ENCODE data around the gene PCSK4. TPM values are rescaled to one million over a fixed set of nuclear protein-coding genes. Genes with fewer than 3 reads are reported as not detected.

The PCSK4 gene
- total and polyA plus RNA-seq, 9 of the 15 experiments (the other 6 are each of a cell fraction or from before 2014, with no cell fraction given): 0.01 to 9.1 (median 2.1) TPM; not detected in 1

- TF ChIP-seq, protein P1, sequence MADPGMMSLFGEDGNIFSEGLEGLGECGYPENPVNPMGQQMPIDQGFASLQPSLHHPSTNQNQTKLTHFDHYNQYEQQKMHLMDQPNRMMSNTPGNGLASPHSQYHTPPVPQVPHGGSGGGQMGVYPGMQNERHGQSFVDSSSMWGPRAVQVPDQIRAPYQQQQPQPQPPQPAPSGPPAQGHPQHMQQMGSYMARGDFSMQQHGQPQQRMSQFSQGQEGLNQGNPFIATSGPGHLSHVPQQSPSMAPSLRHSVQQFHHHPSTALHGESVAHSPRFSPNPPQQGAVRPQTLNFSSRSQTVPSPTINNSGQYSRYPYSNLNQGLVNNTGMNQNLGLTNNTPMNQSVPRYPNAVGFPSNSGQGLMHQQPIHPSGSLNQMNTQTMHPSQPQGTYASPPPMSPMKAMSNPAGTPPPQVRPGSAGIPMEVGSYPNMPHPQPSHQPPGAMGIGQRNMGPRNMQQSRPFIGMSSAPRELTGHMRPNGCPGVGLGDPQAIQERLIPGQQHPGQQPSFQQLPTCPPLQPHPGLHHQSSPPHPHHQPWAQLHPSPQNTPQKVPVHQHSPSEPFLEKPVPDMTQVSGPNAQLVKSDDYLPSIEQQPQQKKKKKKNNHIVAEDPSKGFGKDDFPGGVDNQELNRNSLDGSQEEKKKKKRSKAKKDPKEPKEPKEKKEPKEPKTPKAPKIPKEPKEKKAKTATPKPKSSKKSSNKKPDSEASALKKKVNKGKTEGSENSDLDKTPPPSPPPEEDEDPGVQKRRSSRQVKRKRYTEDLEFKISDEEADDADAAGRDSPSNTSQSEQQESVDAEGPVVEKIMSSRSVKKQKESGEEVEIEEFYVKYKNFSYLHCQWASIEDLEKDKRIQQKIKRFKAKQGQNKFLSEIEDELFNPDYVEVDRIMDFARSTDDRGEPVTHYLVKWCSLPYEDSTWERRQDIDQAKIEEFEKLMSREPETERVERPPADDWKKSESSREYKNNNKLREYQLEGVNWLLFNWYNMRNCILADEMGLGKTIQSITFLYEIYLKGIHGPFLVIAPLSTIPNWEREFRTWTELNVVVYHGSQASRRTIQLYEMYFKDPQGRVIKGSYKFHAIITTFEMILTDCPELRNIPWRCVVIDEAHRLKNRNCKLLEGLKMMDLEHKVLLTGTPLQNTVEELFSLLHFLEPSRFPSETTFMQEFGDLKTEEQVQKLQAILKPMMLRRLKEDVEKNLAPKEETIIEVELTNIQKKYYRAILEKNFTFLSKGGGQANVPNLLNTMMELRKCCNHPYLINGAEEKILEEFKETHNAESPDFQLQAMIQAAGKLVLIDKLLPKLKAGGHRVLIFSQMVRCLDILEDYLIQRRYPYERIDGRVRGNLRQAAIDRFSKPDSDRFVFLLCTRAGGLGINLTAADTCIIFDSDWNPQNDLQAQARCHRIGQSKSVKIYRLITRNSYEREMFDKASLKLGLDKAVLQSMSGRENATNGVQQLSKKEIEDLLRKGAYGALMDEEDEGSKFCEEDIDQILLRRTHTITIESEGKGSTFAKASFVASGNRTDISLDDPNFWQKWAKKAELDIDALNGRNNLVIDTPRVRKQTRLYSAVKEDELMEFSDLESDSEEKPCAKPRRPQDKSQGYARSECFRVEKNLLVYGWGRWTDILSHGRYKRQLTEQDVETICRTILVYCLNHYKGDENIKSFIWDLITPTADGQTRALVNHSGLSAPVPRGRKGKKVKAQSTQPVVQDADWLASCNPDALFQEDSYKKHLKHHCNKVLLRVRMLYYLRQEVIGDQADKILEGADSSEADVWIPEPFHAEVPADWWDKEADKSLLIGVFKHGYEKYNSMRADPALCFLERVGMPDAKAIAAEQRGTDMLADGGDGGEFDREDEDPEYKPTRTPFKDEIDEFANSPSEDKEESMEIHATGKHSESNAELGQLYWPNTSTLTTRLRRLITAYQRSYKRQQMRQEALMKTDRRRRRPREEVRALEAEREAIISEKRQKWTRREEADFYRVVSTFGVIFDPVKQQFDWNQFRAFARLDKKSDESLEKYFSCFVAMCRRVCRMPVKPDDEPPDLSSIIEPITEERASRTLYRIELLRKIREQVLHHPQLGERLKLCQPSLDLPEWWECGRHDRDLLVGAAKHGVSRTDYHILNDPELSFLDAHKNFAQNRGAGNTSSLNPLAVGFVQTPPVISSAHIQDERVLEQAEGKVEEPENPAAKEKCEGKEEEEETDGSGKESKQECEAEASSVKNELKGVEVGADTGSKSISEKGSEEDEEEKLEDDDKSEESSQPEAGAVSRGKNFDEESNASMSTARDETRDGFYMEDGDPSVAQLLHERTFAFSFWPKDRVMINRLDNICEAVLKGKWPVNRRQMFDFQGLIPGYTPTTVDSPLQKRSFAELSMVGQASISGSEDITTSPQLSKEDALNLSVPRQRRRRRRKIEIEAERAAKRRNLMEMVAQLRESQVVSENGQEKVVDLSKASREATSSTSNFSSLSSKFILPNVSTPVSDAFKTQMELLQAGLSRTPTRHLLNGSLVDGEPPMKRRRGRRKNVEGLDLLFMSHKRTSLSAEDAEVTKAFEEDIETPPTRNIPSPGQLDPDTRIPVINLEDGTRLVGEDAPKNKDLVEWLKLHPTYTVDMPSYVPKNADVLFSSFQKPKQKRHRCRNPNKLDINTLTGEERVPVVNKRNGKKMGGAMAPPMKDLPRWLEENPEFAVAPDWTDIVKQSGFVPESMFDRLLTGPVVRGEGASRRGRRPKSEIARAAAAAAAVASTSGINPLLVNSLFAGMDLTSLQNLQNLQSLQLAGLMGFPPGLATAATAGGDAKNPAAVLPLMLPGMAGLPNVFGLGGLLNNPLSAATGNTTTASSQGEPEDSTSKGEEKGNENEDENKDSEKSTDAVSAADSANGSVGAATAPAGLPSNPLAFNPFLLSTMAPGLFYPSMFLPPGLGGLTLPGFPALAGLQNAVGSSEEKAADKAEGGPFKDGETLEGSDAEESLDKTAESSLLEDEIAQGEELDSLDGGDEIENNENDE (IDR thresholded peaks at IDR 0.05; ENCODE audit: low read depth, low read length): no peak
- TF ChIP-seq, protein P2, sequence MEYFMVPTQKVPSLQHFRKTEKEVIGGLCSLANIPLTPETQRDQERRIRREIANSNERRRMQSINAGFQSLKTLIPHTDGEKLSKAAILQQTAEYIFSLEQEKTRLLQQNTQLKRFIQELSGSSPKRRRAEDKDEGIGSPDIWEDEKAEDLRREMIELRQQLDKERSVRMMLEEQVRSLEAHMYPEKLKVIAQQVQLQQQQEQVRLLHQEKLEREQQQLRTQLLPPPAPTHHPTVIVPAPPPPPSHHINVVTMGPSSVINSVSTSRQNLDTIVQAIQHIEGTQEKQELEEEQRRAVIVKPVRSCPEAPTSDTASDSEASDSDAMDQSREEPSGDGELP (CRISPR knock-in tag; IDR thresholded peaks at IDR 0.05; ENCODE audit: borderline replicate concordance): peak; percentile 98
- TF ChIP-seq POLR2AphosphoS5 (IDR thresholded peaks at IDR 0.05; ENCODE audit: control insufficient read depth, insufficient read depth, low read depth, low read length): no peak
- TF ChIP-seq TBP (optimal IDR thresholded peaks at IDR 0.05; ENCODE audit: low read depth, low read length): peak; percentile 30
- no peak for TF ChIP-seq ZNF274 (IDR thresholded peaks at IDR 0.05; ENCODE audit: borderline replicate concordance, low read depth, low read length)
- TF ChIP-seq SNAPC5 (CRISPR knock-in tag; IDR thresholded peaks at IDR 0.05): no peak
- no peak for TF ChIP-seq HIVEP1 (CRISPR knock-in tag; IDR thresholded peaks at IDR 0.05)
- TF ChIP-seq HNRNPUL1 (IDR thresholded peaks at IDR 0.05; ENCODE audit: low read length): no peak
- TF ChIP-seq ZNF121 (CRISPR knock-in tag; conservative IDR thresholded peaks at IDR 0.05): no peak
- no peak for TF ChIP-seq TEAD4 (IDR thresholded peaks at IDR 0.05; ENCODE audit: low read length)
- TF ChIP-seq TEAD4 (CRISPR knock-in tag; IDR thresholded peaks at IDR 0.05; ENCODE audit: borderline replicate concordance): no peak
- TF ChIP-seq HDAC6 (IDR thresholded peaks at IDR 0.05; ENCODE audit: low read depth, low read length): no peak
- no peak for TF ChIP-seq ZNF444 (CRISPR knock-in tag; IDR thresholded peaks at IDR 0.05)
- TF ChIP-seq SP1 (CRISPR knock-in tag; IDR thresholded peaks at IDR 0.05): peak; percentile 77
These were observed 17.8 kb upstream of the PCSK4 start (continued) for GRCh38 chr19:1507763-1508506.
